Endometrial microvascular endothelial cells (primary cell): Measurements from ENCODE around the gene PLXNA3. TPM values are rescaled to one million over a fixed set of nuclear protein-coding genes. Genes with fewer than 3 reads are reported as not detected.

Experiments used
- in situ Hi-C: cut with HindIII; loops from 2 replicates; pipeline ENCODE4 v1.10.0; 2017; ENCODE audit warnings: low sequenced_read_pairs, low pct_unique_long_range_greater_than_20kb; ENCODE audit errors: inconsistent ontology term
- total RNA-seq: library from RNA; depleted of rRNA; stranded (reverse); fragments of >200 nt; gene quantifications from one replicate; pipeline ENCODE4 v1.2.3, GENCODE V29; 2015; ENCODE audit errors: inconsistent ontology term

Gene PLXNA3
- total RNA-seq, 1 donor from 2014 or later, result 8.9 TPM

DNA sequence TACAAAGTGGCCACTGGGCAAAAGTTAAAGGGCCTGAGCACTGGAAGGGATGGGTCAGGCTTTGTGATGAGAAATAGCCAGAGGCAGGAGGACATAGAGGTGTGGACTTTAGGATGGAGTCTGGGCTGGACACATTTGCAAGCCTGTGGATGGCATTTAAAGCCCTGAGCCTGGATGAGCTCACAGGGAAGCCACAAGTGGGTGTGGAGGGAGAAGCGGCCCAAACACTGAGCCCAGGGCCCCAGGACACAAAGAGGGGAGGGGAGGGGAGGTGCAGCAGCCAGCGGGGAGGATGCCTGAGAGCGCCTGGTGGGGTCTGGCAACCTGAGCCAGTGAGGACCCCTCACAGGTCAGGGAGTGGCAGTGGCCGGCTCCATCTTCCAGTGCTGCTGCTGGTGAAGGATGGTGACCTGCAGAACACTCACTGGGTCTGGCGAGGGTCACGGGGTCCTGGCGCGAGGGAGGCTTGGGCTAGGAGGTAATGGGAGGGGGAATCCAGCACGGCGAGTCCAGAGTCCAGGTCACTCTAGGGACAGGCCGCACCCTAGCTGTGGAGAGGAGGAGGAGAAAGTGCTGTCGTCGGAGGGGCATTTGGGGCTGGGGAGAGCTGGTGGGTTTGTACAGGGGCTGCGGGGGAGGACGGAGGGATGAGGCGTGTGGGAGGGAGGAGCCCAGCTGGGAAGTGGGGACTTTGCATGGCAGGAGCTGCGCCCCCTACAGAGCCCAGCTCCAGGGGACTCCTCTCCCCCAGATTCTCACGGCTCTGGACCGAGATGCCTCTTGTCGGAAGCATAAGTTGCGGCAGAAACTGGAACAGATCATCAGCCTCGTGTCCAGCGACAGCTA, 14.0 kb downstream of the PLXNA3 start:
- in situ Hi-C loops, result no loop called here

DNA sequence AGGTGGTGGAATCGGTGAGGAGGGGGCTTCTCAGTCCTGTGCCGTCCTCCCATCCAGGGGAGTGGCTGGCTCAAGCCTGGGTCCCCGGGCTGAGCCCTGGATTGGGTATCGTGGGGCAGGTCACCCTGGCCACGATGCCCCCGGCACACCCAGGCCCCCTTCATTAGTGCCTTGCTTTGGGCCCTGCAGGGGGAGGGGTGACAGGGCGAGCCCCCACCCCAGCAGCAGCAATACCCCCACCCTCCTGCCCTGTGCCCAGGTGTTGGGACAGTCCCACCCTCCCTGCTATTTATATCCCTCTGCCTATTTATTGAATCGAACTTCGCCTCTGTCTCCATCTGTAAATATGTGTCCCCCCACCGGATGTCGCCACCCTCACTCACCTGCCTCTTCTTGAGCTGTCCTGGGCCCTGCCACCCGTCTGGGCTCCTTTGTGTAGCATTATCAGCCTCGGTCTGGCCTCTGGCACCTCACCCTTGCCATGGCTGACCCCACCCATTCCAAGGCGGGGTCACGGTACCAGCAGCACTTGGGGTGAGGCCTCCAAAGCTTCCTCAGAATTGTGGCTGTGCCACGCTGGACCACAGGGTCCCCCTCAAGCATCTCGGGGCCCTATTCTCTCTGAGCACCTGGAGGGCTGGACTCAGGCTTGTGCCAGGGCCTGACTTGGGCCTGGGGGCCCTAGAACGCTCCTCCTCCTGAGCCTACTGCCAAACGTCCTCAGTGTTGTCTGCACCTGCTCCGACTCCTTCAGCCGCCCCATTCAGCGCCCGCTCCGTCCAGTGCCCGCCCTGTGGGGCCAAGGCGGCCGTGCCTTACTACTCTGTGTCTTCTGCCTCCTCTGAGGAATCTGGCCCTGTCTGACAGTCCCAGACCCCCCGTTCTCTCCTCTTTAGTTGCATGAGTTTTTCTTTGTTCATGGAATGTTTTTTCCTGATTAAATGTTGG, 14.9 kb downstream of the PLXNA3 start:
- in situ Hi-C loops, result no loop called here

DNA sequence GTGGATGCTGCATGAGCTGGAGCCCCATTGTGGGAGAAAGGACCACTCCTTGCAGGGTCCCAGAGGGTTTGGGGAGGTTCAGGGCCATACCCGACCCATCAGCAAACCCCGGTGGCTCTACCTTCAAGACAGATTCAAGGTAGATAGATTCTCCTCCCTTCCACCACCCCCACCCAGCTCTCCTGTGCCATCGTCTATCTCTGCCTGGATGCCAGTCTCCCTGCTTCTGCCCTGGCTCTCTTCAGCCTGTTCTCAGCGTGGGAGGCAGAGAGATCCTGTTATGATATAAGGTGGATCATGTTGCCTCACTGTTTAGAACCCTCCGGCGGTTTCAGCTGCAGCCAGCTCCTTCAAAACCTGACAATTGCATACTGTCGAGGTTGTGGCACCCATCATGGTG, 15.6 kb downstream of the PLXNA3 start:
- in situ Hi-C loops, result no loop called here

DNA sequence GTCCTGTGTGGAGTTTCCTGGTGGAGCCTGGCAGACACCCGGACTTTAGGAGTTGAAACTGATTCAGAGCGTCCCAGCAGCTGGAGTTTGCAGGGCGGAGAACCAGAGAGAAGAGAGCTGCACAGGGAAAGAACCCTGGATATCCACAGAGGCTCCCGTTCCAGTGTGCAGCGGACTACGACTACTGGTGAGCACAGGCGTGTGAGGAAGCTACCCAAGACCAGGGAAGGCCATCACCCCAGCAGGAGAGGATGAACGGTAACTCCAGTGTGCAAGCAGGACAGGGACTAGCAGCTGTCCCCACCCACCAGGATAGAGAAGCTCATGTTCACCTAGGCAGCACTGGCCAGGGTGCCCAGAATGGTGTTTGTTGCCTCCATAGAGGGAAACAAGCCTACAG, 18.7 kb downstream of the PLXNA3 start:
- in situ Hi-C loops, result no loop called here

DNA sequence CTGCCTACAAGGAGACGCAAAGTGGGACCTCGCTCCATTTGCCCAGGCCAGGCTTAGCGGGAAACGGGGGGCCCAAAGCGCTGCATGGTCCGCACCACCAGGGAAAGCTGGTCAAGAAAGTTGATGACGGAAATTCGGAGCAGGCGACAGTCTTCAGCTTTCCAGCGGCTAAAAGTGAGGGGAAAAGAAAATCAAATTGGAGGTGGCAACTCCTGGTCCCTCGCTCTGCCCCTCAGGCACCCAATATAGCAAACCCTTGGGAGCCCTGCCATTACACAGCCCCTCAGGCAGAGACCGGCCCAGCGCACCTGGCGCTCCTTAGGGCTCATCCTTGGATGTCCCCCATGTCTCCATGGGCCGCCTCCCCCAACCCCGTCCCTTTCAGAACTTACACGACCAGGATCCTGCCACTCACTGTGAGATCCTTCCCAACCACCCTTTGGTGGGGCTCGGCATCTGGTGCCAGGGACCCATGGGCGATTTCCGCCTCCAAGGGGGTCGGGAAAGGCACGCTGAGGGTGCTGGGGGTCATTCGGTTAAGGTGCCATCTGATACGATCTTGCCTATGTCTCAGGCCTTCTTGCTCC, 19.9 kb downstream of the PLXNA3 start:
- in situ Hi-C loops, result no loop called here

DNA sequence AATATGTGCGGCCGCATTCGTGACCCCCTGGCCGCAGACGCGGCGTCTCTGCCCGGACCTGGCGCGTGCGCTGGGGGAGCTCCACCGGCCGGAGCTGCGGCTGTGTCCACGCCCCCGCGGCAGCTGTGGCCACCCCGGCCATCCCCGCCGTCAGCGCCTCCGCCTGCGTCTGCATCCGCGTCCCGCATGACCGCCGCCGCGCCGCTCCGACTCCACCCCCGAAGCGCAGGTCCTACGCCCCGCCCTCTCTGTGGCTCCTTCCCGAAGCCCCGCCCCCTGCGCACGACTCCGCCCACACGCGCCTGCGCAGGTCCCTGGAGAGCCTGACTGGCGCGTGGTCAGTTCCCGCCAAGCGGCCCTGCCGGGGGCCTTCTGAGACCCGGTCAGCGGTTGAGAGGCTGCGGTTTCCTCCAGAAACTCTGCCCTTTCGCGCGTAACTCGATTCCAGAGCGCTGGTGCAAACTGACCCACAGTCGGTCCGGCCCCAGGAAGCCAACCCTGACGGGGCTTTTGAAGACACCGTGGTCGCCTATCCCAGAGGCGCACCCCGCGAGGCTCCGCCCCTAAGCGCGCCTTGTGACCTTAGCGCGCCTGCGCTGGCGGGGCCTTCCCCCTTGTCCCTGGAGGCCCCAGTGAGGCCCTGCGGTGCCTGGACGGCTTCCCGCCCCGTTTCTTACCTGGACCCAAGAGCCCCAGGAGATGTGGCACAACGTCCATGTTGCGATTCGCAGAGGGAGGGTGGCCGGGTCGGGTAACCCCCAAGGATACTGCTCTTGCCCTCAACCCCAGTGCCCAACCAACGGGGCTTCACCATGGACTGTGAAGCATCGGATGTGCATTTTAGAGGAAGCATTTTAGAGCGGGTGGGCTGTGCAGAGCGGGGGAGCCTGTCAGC, 20.9 kb downstream of the PLXNA3 start, which contains the start of gene LAGE3:
Gene LAGE3, minus strand, starts transcription at position 554 of the 895 bp plus-strand sequence. Its CDS starts 366 bp downstream, at position 188.
- in situ Hi-C loops, result no loop called here

DNA sequence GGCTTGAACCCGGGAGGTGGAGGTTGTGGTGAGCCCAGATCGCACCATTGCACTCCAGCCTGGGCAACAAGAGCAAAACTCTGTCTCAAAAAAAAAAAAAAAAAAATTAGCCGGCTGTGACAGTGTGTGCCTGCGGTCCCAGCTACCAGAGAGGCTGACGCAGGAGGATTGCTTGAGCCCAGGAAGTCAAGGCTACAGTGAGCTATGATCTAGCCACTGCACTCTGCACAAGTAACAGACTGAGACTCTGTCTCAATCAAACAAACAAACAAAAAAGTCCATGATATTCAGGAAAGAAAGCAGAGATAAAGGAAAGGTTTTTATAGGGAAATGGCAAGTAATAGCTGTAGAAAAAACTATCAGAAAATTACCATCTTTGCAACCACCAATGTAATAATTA, 23.1 kb downstream of the PLXNA3 start:
- in situ Hi-C loops, result no loop called here

DNA sequence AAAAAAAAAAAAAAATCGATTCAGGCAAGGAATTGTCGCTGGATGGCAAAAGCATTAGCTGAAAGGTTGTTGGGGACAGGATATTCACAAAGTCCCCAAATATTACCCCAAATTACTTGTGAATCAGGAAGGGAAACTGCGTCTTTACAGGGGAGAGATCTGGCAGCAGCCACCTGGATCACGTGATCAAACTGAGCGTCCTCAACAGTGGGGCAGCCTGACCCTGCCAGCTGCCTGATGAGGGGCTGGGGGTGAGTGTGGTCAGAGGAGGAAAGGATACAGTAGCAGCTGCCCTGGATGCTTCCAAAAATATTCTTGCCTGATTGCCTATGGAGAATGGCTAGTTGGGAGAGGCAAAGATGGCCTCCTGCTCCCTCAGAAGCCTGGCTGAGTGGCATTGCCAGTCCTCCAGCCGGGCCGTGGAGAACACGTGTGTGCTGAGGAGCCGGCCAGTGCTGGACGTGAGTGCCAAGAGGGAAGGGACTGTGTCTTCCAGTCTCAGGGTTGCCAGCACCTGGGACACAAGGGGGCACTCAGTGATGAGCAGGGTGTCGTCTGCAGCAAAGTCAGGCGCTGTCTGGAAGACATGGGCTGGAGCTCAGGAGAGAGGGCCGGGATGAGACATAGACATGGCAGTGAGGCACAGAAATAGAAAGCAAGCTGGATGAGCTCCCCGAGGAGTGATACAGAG, 24.0 kb downstream of the PLXNA3 start:
- in situ Hi-C loops, result no loop called here

DNA sequence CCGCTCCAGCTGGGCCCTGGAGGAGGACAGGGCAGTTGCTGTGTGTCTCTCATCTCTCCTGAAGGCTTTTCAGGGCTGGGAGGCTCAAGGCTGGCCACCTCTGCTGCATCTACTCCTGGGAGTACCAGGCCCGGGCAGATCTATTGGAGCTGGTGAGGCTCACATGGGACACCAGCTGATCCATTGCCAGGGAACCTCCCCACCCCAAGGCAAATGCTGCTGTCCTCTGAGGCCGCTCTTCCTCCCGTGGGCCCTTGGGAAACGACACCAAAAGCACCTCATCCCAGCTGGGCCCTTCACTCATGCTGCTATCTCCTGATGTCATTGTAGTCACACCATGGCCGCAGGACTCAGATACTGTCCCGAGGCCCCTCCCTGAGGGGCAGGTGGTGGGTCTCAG, 24.7 kb downstream of the PLXNA3 start:
- in situ Hi-C loops, result no loop called here

DNA sequence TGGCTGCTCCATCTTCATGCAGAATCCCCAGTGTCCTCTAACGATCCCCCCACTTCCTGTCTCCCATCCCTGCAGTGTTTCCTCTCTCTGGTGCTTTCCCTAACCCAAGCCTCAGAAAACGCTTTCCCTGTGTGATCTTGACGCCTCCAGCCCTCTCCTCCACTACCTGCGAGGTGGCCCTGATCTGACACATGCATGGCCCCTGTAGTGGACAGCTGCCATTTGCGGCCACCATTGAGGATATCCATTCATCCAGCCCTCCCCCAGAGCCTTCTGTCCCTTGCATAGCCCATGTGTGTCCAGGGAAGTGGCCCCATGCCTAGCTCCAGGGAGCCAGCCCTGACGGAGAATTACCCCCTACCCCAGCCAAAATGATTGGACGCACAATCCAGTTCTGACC, 25.2 kb downstream of the PLXNA3 start:
- in situ Hi-C loops, result no loop called here

DNA sequence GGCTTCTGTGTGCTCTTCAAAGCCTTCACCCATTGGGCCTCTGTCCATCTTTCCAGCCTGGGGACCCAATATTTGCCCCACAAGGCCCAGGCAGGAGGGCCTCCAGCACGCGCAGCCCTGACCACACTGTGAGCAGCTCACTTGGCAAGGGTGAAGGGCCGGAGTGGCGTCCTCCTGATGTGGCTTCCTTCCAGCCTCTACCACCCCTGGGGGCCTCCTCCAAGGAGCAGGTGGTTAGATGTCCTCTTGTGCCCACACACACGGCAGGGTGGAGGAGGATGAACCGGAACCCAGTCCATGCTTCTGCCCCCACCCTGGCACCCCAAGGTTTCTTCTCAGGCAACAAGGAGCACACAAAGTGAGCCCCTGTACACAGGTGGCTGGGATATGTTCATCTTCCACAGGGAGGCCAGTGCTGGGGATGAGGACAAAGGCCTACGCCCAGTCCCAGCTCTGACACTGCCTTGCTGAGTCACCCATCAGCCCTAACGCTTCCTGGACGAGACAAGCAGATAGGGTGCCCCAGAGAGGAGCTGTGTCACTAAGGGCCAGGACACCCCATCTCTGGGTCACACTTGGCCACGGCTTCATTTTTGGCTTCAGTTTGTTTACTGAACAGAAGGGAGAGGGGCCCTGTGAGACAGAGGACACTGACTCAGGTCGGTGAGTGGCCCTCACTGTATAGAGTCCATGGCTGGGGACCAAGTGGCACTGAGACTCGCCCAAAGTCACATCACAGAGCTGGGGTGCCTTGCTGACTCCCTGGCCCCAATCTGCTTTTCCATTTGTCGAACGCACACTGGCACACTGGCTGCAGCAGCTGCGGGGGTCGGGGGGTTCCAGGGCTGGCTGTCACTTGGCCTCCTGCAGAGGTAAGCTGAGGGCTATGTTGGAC, 26.4 kb downstream of the PLXNA3 start:
- in situ Hi-C loops, result no loop called here

DNA sequence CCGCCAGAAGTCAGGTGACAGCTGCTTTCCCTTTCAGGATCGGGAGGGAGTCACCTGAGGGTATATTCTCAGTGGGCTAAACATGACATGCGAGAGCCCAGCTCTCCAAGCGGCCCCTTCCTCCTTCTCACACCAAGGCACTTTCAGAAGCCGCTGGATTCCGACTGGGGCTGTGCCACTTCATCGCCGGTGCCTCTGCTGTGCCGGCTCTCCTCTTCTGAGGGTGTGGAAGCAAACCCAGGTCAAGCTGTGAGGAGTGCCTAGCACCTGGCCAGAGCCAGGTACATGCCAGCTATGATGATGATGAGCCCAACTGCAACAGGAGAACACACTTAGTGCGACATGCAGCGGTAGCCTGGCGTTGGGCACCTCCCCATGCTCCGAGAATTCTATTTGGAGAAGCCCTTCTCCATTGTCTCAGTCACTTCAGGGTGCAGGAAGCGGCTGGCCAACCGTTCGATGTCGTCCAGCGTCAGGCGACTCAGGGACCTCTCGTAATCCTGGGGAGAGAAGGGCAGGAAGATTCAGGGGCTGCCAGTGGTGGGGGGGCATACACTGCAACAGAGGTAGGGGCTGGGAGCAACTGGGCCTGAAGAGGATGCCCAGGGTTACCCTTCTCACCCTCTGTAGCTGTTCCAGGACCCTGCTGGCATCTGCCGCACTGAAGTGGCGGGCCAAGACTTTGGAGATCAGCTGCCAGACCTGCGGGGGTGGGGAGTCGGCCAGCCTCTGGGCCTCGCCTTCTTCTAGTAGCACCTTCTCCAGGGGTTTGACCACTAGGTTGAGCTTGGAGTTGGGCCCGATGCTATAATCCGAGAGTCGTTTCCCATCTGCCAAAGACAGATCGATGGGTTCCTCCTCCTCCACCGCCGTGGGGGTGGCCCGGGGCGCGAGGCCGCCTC, 27.3 kb downstream of the PLXNA3 start:
- in situ Hi-C loops, result no loop called here

DNA sequence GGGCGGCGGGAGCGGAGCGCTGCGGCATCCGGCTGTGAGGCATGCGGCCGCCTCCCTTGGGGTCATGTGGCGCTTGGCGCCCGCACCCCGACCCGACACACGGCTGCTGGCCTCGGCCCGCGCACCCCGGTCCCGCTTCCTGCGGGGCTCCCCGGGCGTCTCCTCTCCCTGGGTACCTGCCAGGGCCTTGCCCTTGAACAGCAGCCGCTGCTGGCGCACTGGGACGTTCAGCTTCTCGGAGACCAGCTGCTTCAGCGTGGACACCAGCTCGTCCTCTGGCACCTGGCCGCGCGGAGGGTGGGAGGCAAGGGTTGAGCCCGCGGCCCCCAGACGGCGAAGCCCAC, 27.9 kb downstream of the PLXNA3 start:
- in situ Hi-C loops, result no loop called here

DNA sequence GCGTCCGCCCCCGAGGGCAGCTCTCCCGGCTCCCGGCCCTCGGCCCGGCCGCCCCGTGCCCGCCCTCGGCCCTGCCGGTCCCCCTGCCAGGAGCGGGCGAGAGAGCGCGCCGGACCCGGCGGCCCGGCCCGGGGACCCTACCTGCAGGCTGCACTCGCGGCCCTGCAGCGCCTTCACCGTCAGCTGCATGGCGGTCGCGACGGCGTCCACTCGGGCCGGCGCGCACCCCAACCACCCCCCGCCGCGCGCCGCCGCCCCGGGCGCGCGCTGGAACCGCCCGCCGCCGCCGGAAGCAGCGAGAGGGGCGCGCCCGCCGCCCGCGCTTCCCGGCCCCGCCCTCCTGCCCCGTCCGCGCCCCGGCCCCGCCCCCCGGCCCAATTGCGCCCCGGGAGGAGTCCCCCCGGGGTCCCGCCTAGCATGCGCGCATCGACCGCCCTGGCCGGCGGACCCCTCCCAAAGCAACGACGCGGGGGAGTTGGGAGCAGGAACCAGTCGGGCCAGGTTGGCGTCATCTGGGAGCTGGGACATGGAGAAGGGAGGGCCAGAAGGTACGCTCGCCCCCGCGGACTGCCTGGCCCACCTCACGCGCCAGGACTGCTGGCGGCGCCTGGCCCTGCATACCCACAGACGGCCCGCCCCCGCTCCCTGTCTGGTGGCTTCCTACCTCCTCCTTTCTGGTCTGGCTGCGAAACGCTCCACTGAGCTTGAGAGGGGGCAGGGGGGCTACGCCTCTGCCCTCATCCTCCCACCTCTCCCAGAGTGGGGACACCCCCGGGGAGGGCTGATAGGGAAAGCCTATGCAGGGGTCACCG, 28.5 kb downstream of the PLXNA3 start, which contains the start of gene UBL4A:
Gene UBL4A, minus strand, starts transcription at position 220 of the 812 bp plus-strand sequence. Its CDS starts 31 bp downstream, at position 189.
- in situ Hi-C loops, result no loop called here

DNA sequence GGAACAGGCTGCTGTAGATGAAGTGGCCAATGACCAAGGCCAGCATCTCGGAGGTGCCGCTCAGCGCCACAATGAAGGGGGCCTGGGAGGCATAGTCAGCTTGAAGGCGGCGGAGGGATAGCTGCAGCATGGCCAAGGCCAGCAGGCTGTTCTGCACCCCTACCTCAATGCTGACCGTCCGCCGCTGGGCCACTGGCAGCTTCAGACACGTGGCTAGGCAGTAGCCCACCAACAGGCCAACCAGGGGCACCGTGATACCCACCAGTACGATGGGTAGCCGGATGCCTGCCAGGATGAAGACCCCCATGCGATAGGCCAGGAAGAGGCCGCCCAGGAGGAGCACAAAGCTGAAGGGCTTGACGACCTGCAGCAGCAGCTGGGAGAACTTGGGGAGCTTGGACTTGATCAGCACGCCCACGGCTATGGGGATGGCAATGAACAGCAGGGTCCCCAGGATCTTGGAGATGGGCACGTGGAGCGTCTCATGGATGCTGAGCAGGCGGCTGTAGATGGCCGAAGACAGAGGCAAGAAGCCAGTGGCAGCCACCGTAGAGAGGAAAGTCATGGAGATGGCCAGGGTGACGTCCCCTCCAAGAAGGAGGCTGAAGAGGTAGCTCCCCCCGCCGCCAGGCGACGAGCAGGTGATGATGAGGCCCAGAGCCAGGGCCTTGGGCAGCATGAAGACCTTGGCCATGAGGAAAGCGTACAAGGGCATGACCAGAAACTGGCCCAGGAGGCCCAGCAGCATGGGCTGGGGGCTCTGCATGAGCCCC, 29.6 kb downstream of the PLXNA3 start:
- in situ Hi-C loops, result no loop called here
